C4-2B (cell line): Measurements from ENCODE around the gene ME3.

Experiments
- CTCF ChIP-seq: fragments of 450-650 bp; conservative IDR thresholded peaks from 2 replicates; pipeline ENCODE4 v1.5.1; 2017; ENCODE audit warnings: mild to moderate bottlenecking
- ZFX ChIP-seq: fragments of 450-650 bp; IDR thresholded peaks from 2 replicates; pipeline ENCODE4 v1.6.1; 2017

GRCh38 chr11:86483940-86484794, 188.2 kb downstream of the ME3 start:
- TF ChIP-seq ZFX (no peak), CTCF (no peak)
